PC-3 (cell line): ENCODE results near the gene ULBP3. TPM values are rescaled to one million over a fixed set of nuclear protein-coding genes. Genes with fewer than 3 reads are reported as not detected.

Source experiments
- ATAC-seq: fragments of 200-7000 bp; cut with Tn5 transposase; 2 replicates; pipeline ENCODE4 v1.9.1; 2020; ENCODE audit warnings: mild to moderate bottlenecking, moderate library complexity
- BruUV-seq: library from RNA; stranded (reverse); fragments of 400-500 nt; replicated peaks from 2 replicates; lab custom pipeline; 2021; lab: Mats Ljungman, UMichigan
- CTCF ChIA-PET: fragments of 300-600 bp; sonication (Branson Sonifier 250); formaldehyde crosslinking; loops from one replicate; lab custom pipeline; 2022; ENCODE audit warnings: antibody characterized with exemption; lab: Charles Lee
- POLR2A ChIA-PET: fragments of 300-600 bp; sonication (Branson Sonifier 250); formaldehyde crosslinking; loops from one replicate; lab custom pipeline; 2022; ENCODE audit warnings: antibody characterized with exemption; ENCODE audit not compliant: unreplicated experiment; lab: Charles Lee
- DNase-seq: peaks from one replicate; pipeline ENCODE4 v3.0.0-alpha.2; 2015
- H2AFZ ChIP-seq: fragments of 300-600 bp; sonication (generic); 2 replicates; pipeline ENCODE4 v1.6.0; 2016; ENCODE audit warnings: antibody characterized with exemption, low read length
- H3F3A ChIP-seq: fragments of 300-600 bp; sonication (generic); one replicate; pipeline ENCODE4 v1.6.0; 2017; ENCODE audit warnings: antibody characterized with exemption, low read length, control low read depth, mild to moderate bottlenecking; ENCODE audit not compliant: unreplicated experiment
- H3K27ac ChIP-seq: fragments of 300-600 bp; sonication (generic); 2 replicates; pipeline ENCODE4 v1.5.1; 2016; ENCODE audit warnings: mild to moderate bottlenecking, low read length
- H3K27me3 ChIP-seq: fragments of 300-600 bp; sonication (generic); 2 replicates; pipeline ENCODE4 v1.6.1; 2016; ENCODE audit warnings: low read length, mixed read lengths
- H3K36me3 ChIP-seq: fragments of 300-600 bp; sonication (generic); 2 replicates; pipeline ENCODE4 v1.6.1; 2016; ENCODE audit warnings: low read depth, mixed run types, low read length, mixed read lengths
- H3K4me1 ChIP-seq: fragments of 300-600 bp; sonication (generic); 2 replicates; pipeline ENCODE4 v1.5.1; 2016; ENCODE audit warnings: low read length; ENCODE audit not compliant: insufficient read depth
- H3K4me2 ChIP-seq: fragments of 300-600 bp; sonication (generic); 2 replicates; pipeline ENCODE4 v1.6.0; 2016; ENCODE audit warnings: low read length
- H3K4me3 ChIP-seq: fragments of 300-600 bp; sonication (generic); 2 replicates; pipeline ENCODE4 v1.5.1; 2016; ENCODE audit warnings: mild to moderate bottlenecking, low read length, mixed read lengths
- H3K79me2 ChIP-seq: fragments of 300-600 bp; sonication (generic); 2 replicates; pipeline ENCODE4 v1.6.1; 2017; ENCODE audit warnings: low read length, mixed read lengths
- H3K9ac ChIP-seq: fragments of 300-600 bp; sonication (generic); 2 replicates; pipeline ENCODE4 v1.6.0; 2016; ENCODE audit warnings: mild to moderate bottlenecking, low read length
- H3K9me2 ChIP-seq: fragments of 300-600 bp; sonication (generic); replicated peaks from 2 replicates; pipeline ENCODE4 v1.6.1; 2016; ENCODE audit warnings: mixed run types, low read length, mixed read lengths
- H3K9me3 ChIP-seq: fragments of 300-600 bp; sonication (generic); 2 replicates; pipeline ENCODE4 v1.6.1; 2016; ENCODE audit warnings: low read length, mixed read lengths
- H4K20me1 ChIP-seq: fragments of 300-600 bp; sonication (generic); 2 replicates; pipeline ENCODE4 v1.6.1; 2016; ENCODE audit warnings: low read length, mixed read lengths
- CTCF ChIP-seq: fragments of 300-600 bp; sonication (generic); conservative IDR thresholded peaks from 2 replicates; pipeline ENCODE4 v1.5.1; 2017; ENCODE audit warnings: antibody characterized with exemption, low read depth, mild to moderate bottlenecking, low read length
- EZH2 ChIP-seq: fragments of 300-600 bp; sonication (generic); IDR thresholded peaks from one replicate; pipeline ENCODE4 v1.6.1; 2017; ENCODE audit warnings: antibody characterized with exemption, mild to moderate bottlenecking, low read length; ENCODE audit not compliant: unreplicated experiment
- EZH2phosphoT487 ChIP-seq: fragments of 300-600 bp; sonication (generic); IDR thresholded peaks from 2 replicates; pipeline ENCODE4 v1.6.1; 2018; ENCODE audit warnings: mild to moderate bottlenecking, antibody characterized with exemption, low read length, borderline replicate concordance
- intact Hi-C: fragments of 100-400 bp; cut with micrococcal nuclease; formaldehyde crosslinking; loops from 2 replicates; pipeline ENCODE4 v1.9.0; 2023
- total RNA-seq: library from RNA; depleted of rRNA; stranded (reverse); fragments of >200 nt; gene quantifications from 2 replicates; pipeline ENCODE4 v1.2.3, GENCODE V29; 2014

ULBP3 gene
- total RNA-seq, 1 experiment from 2014 or later: 20.5 TPM

- CTCF ChIA-PET: interaction anchor here (0.5 kb wide), 1 partner anchor 33 kb away, joined by 4 read pairs; no protein-coding TSS in a partner anchor
- TF ChIP-seq EZH2 (no peak), CTCF (no peak), EZH2phosphoT487 (no peak)
Measured at GRCh38 chr6:150038202-150039062, 30.5 kb downstream of the ULBP3 start.

GRCh38 chr6:150037526-150038201 is 31.3 kb downstream of the ULBP3 start:
- no peaks in the 10 kb centered on the region for H4K20me1 ChIP-seq
- intact Hi-C loops: no loop called here
- POLR2A ChIA-PET: no interaction called here
- no peaks in the 10 kb centered on the region for H3K4me1 ChIP-seq
- H3F3A ChIP-seq: no peaks in the 10 kb centered on the region
- CTCF ChIA-PET: no interaction called here
- ATAC-seq: no peak
- no peak overlapping the region for H2AFZ ChIP-seq
- no TSS peak for BruUV-seq
- H3K27me3 ChIP-seq: peaks cover 20% of the 10 kb centered on the region
- H3K4me2 ChIP-seq: no peak overlapping the region
- no peaks in the 10 kb centered on the region for H3K9me3 ChIP-seq
- H3K27ac ChIP-seq: no peak overlapping the region
- no peaks in the 10 kb centered on the region for H3K36me3 ChIP-seq
- no peak overlapping the region for H3K4me3 ChIP-seq
- TF ChIP-seq EZH2: no peak
- H3K9ac ChIP-seq: no peak overlapping the region
- no peak for DNase-seq
- no peaks in the 10 kb centered on the region for H3K9me2 ChIP-seq
- no peaks in the 10 kb centered on the region for H3K79me2 ChIP-seq

More at GRCh38 chr6:150038202-150039062, 30.5 kb downstream of the ULBP3 start:
- Histone ChIP-seq H3K36me3 (no peaks in the 10 kb centered on the region), H3K4me1 (no peaks in the 10 kb centered on the region), H3K4me3 (no peak overlapping the region), H3K9ac (no peak overlapping the region), H3K27me3 (peaks cover 20% of the 10 kb centered on the region), H4K20me1 (no peaks in the 10 kb centered on the region), H3K27ac (no peak overlapping the region), H3F3A (no peaks in the 10 kb centered on the region), H3K9me3 (no peaks in the 10 kb centered on the region), H3K4me2 (no peak overlapping the region), H2AFZ (no peak overlapping the region), H3K9me2 (no peaks in the 10 kb centered on the region), H3K79me2 (no peaks in the 10 kb centered on the region)
- intact Hi-C loops: no loop called here
- POLR2A ChIA-PET: no interaction called here
- ATAC-seq (no peak), DNase-seq (no peak)
- no TSS peak for BruUV-seq

GRCh38 chr6:150036081-150036480 is 32.8 kb downstream of the ULBP3 start:
- ATAC-seq (no peak), DNase-seq (no peak)
- H3K9ac ChIP-seq: no peak overlapping the region
- H3K4me3 ChIP-seq: no peak overlapping the region
- no peaks in the 10 kb centered on the region for H3K79me2 ChIP-seq
- no peaks in the 10 kb centered on the region for H3K9me2 ChIP-seq
- no peaks in the 10 kb centered on the region for H3K4me1 ChIP-seq
- H2AFZ ChIP-seq: no peak overlapping the region
- H3F3A ChIP-seq: no peaks in the 10 kb centered on the region
- no TSS peak for BruUV-seq
- no peak overlapping the region for H3K4me2 ChIP-seq
- POLR2A ChIA-PET: no interaction called here
- CTCF ChIA-PET: no interaction called here
- no peaks in the 10 kb centered on the region for H3K36me3 ChIP-seq
- no peak for TF ChIP-seq EZH2
- TF ChIP-seq CTCF: no peak
- TF ChIP-seq EZH2phosphoT487: no peak
- no peaks in the 10 kb centered on the region for H4K20me1 ChIP-seq
- H3K9me3 ChIP-seq: no peaks in the 10 kb centered on the region
- H3K27ac ChIP-seq: no peak overlapping the region
- intact Hi-C loops: no loop called here
- H3K27me3 ChIP-seq: peaks cover 20% of the 10 kb centered on the region
